HPDE6-E6E7 (cell line): ENCODE measurements around the gene TLK1.

ENCODE experiments used
- DNase-seq: peaks from one replicate; pipeline ENCODE4 v3.0.0; 2011; ENCODE audit warnings: missing footprints; ENCODE audit errors: extremely low spot score

The TLK1 gene

DNA sequence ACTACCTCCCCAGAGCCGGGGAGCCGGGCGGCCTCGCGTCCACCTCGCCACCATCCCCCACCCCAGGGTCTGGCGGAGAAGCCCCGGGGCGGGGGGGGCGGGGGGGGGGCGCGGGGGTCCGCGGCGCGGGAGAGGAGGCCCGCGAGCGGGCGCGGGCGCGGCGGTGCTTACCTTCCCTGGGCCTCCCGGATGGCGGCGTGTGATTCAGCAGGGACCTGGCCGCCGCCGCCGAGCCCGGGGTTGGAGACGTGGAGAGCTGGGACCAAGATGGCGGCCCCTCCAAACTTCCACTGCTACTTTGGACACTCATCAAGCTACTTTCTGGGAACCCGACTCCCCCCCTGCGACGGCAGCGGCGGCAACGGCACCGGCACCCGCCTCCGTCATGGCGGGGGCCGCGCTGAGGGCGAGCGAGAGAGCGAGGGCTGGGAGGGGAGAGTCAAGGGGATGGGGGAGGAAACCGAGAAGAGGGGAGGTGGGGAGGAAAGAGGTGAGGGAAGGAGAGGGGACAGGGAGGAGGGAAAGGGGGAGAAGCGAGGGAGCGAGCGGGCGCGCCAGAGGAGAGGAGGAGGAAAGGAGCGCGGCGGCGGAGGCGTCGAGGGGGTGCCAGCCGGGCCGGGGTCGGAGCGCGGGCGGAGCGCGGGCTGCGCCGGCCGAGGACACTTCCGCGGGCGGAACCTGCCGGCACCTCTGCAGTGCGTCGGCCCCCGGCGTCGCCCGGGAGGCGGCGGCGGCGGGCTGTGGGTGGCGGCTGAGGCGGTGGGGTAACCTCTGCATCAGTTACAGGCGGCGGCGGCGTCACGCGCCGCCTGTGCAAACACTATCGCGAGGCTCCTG lies at the start of gene TLK1:
Gene TLK1 (minus strand): TSS at position 775 of the 837 bp plus-strand sequence. CDS start 465 bp downstream, at position 310.
- peak; percentile 29 for DNase-seq

DNA sequence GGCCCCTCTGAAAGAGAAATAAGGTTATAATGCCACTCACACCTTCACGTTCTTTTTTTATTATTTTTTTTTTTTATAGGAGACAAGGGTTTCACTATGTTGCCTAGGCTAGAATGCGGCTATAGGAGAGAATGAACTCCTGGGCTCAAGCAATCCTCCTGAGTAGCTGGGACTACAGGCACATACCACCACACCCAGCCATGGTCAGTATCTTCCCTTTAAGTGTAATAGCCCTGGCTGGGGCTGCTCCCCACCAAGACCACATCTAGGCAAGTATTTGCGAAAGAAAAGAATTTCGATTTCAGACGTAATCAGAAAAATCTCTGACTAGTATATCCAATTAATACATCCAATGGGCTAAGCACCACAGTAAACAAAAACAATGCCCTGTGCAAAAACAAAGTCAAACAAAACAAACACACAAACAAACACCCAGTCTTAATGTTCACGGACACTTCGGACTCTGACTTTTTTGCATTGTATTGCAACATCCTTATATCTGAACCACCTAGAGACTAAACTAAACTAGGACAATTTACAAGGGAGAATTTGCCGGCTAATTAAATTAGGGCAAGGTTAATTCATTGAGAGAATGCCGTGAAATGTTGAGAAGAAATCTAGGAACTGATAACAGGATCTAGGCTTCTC lies 49.6 kb upstream of the TLK1 start:
- DNase-seq, result no peak

DNA sequence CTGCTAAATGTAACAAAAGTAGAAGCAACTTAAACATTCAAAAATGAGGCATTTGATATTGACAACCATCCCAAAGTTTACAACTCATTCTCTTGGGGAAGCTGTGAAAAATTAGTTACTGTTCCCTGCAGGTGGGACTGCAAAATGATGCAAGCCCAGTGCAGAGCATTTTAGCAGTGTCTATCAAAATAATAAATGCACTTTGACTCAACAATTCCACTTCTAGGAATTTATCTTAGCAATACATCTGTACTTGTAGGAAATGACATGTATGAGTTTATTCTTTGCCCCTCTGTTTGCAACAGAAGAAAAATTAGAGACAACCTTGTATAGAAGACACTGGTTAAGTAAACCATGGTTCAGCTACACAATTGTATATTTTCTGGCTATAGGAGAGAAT lies 48.0 kb upstream of the TLK1 start:
- DNase-seq, result no peak

DNA sequence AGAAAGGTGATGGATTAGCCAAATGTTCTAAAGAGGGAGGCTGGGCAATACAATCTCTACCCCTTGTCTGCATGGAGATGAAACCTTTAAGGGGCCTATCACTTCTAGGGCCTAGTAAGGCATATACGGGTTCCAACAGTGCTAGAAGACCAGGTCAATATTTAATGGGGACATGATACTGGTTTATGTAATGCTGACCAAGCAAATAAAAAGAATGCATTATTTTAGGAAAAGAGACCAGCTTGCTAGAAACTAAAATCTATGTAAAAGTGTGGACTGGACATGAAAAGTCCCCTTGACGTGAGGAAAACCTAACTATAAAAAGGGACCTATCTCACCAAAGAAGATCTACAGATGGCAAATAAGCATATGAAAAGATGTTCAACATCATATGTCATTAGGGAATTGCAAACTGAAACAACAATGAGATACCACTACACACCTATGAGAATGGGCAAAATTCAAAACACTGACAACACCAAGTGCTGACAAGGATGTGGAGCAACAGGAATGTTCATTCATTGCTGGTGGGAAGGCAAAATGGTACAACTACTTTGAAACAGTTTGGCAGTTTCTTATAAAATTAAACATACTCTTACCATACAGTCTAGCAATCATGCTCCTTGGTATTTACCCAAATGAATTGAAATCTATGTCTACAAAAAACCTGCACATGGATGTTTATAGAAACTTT lies 45.9 kb upstream of the TLK1 start:
- no peak for DNase-seq

DNA sequence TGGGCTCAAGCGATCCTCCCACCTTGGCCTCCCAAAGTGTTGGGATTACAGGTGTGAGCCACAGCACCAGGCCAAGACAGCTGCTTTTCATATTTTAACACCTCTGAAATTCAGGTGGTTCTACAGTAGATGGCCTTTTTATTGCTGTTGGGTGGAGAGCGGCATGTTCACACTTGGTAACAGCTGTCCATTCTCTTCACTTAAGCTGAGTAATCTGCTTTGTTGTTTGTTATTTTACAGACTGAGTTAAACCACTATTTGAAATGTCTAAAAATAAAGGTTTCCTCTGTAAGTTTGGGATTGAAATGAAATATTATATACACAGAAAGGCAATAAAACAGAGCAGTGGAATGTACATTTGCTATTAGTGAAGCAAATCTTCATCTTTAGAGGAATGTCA lies 44.9 kb upstream of the TLK1 start:
- DNase-seq, result no peak

DNA sequence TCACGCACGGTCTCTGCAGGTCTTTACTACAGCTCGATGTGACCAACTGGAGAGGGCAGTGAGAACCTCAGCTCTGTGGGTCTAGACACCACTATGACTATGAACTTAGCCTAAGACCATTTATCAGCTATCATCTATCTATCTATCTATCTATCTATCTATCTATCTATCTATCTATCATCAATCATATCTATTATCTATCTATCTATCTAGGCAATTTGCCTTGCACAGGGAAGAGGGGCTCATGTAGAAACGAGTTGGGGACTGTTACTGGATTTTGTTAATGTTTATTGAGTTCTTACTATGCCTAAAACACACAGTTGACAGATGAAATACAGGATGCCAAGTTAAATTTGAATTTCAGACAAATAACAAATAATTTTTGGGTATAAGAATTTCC lies 41.1 kb upstream of the TLK1 start:
- no peak for DNase-seq

DNA sequence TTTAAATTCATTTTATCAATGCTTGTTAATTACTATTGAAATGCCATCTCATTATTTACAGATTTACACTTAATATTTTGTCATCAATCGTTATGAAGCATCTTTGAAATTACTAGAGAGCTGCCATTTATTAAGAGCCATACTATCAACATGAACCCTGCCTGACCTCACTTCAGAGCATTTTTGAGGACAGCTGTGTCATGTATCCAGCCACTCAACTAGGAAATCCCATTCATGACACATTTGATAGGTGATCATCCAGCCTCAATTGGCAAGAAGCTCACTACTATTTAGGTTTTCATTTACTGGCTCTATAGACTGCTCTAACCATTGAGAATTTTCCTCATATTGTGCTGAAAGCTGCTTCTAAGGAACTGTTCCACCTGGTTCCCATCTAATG lies 40.6 kb upstream of the TLK1 start:
- no peak for DNase-seq

DNA sequence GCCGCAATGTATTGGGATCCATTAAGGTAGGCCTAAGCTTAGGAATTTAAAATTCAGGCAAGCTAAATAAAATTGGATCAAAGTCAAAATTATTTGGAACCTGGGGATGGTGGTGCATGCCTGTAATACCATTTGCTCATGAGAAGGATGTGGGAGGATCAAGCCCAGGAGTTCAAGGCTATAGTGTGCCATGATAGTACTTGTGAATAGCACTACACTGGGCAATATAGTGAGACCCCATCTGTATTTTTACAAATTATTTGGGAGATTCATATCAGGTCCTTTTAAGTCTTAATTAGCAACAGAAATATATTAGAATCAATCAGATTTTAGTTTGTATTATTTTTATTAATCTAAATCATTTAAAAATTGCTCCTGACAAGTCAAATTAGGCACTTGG lies 39.8 kb upstream of the TLK1 start:
- no peak for DNase-seq

DNA sequence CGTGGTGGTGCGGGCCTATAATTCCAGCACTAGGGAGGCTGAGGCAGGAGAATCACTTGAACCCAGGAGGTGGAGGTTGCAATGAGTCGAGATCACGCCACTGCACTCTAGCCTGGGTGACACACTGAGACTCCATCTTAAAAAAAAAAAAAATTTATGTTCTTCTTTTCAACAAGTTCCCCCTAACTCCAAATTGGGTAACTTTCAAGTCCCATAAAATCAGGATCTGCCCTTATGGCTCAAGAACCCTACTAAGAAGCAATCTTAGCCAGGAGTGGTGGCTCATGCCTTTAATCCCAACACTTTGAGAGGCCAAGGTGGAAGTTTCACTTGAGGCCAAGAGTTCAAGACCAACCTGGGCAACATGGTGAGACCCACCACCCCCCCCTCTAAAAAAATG lies 30.3 kb upstream of the TLK1 start:
- DNase-seq, result no peak

DNA sequence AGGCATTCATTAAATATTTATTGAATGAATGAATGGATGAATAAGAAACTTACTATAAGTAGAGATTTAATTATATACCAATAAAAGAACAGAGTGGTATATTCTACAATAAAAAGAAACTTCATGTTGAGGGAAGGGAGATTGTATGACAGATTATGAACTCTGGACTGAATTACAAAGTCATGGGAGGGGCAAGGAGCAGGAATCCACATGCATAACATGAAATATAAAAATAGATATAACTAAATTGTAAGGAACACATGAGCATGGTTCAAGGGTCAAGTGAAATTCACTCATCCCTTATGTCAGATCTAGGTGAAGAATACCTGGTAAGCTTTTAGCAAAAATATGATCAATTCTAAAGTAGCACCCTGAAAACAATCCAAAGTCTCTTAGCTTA lies 27.1 kb upstream of the TLK1 start:
- no peak for DNase-seq

DNA sequence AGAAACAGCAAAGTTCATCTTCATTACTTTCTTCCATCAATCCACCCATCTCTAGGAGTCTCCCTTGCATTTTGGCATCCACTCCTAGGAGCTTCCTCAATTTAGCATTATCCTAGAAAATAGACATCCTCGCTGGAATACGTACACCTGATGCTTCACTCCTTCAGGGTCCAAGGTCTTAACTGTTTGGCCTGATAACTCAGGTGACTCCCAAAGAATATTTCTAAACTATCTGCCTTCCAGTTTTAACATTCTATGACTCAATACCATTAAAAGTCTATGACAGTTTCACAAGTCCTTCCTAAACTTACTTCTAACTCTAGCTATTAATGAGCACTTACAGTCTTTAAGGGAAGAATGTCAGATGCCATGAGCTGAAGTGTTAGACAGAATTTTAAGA lies 26.5 kb upstream of the TLK1 start:
- no peak for DNase-seq

DNA sequence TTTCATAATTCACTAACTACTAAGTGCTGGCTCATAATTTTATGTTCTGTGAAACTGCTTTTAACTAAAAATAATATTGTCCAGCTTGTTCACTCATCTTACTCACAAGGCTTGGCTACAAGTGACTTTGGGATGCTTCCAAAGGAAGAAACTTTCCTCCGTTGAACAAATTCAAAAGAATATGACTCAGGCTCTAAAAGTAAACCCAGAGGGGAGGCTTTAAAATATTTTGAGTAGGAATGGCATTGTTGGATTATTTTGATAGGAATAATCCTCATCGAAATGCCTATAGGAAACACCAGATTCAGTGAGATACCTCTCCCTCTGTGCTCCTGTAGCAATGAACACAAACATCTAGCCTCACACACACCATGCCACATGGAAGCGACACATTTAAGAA lies 25.2 kb upstream of the TLK1 start:
- DNase-seq, result no peak

DNA sequence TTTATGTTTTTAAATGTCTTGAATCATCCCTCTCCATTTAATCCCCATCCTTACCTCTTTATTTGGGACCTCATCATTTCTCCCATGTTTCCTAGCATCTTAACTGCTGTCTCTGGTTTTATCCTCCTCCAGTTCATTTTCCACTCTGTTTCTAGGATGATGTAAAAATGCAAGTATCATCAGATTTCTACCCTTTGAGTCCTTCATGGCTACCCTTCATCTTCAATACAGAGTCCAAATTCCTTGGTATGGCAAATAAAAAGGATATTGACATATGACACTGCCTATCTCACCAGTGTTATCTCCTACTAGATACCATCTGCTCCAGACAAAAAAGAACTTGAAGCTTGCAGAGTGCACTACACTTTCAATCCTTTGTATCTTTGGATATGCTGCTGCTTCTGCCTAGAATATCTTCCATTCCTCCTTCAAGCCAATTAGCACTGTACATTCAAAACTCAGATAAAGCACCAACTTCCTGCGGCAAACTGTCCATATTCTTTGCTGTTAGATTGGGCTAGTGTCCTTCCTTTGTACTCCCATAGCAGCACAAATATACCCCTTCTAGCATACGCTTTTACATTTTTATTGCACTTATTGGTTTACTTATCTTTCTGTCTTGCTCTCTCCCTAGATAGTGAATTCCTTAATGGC lies 24.6 kb upstream of the TLK1 start:
- DNase-seq, result no peak

DNA sequence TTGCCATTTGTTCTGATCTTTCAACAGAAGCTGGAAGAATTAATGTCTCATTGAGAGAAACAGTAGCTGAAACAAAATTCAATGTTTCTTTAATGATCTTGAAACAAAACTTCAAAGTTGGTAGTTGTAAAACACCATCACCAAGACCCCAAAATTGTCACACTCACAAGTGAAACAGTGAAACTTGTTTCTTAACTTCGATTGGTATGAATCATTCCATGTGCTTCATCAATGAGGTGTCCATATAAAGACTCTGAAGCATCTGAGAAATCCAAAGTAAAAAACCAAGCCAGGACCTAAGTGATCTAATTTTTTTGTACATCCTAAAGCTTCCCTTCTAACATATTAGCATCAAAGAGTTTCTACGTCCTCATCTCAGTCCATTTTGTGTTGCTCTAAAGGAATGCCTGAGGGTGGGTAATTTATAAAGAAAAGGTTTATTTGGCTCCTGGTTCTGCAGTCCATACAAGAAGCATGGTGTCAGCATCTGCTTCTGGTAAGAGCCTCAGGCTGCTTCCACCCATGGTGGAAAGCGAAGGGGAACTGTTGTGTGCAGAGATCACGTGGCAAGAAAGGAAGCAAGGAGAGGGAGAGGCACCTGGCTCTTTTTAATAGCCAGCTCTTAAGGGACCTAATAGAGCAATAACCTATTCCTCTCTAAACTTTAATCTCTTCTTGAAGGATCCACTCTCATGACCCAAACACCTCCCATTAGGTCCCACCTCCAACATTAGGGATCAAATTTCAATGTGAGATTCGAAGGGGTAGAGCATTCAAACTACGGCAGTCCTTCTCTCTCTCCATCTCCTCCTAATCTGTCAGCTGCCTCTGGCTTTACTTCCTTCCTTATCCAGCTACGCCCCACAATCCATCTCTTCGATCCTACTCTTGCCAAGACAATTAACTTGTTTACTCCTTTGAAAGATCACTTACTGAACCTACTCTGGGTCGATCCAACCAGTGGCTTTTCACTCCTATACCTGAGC lies 20.7 kb upstream of the TLK1 start:
- DNase-seq, result no peak

DNA sequence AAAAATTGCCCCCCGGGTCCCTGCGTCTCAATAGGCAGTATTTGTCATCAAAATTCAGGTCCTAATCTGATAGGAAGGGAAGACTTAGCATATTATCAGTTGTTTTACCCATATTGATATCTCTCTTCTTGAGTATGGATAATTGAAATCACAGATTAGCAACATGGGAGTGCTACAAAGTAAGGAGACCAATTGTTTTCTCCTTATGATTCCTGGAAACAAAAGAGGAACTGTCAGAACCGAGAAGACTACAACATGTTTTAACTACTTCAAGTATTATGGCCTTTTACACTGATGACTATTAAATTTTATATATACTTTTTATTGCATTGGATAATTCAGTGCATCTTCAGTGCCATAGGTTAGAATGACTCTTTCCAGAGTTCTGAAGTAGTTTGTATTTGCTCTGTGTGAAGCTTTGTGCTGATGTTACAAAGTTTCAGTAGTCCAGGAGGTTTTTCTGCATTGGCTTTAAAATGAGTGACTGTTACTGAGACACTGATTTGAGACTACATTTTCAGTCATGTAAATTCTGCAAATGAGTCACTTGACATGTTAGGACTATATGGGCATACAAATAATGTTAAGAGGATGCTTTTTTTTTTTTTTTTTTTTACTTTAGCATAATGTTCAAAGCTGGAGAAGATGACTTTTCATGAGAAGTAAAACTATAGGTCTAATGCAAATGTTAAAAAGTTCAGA lies 19.7 kb upstream of the TLK1 start:
- no peak for DNase-seq

DNA sequence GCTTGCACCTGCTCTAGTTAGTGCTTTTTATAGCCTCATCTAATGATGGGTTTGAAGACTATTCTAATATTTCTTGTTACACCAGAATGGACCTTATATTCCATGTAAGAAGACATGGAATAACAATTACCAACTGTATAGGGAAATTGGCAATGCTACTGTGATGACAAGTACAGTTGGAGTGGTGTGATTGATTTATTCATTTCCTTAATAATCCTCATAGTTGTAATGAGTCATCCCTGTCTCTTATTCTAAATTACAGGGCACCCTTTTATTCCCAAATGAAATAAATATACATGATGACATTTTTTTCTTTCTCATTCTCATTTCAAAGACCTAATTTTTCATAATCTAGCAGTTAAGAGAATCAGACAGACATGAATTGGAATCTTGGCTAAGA lies 18.3 kb upstream of the TLK1 start:
- DNase-seq, result no peak

DNA sequence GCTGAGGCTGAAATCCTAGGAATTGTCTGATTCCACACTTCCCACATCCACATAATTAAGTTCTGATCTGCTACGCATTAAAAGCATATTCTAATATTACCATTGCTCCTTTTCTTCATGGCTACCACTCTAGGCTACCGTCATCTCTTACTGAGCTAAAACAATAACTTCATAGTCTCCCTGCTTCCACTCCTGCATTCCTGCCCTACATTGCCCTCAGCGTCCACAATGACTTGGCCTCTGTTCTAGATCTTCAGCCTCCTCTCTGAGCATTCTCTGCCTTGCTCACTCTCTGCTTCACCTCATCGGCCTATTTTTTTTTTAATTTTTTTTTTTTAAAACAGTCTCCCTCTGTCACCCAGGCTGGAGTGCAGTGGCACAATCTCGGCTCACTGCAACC lies 15.8 kb upstream of the TLK1 start:
- DNase-seq, result no peak

DNA sequence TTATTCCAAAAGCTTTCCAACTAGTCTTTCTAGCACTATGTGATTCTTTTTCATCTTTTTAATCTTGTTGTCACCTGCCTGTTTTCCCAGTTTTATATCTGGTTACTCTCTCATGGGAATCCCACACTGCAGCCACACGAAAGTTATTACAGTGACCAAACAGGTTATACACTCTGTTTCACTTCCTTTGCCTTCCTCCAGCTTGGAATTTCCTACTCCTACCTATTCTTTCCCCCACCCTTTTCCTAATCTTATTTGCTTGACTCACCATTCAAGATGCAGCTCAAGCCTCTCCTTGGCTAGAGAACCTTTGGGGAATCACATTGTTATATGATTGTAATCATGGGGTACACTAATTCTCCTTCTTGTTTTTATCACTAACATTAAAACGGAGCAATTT lies 13.4 kb upstream of the TLK1 start:
- DNase-seq, result no peak

DNA sequence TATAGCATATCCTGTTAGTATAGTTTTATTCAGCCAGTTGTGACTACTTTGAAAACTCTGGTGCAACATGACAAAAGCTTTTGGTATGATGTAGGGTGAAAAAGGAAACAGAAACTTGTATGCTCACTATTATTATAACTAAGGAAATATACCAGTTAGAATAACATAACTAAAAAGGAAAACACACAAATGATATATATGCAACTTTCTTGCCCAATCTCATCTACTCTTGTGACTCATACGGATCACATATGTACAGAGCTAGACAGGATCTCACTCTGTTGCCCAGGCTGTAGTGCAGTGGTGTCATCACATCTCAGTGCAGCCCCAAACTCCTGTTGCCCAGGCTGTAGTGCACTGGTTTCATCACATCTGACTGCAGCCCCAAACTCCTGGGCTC lies 12.4 kb upstream of the TLK1 start:
- DNase-seq, result no peak

DNA sequence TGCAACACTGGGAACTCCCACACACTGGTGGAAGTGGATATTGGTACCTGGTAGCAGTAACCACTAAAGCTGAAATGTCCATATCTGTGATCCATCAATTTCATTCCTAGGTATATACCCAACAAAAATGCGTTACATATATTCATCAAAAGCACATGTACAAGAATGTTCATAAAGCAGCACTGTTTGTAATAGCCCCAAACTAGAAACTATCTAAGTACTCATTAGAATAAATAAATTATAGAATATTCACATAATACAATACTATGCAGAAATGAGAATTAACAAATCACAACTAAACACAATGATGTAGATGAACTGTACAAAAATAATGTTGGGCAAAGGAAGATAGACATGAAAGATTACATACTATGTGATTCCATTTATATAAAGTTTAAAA lies 11.1 kb upstream of the TLK1 start:
- DNase-seq, result no peak

DNA sequence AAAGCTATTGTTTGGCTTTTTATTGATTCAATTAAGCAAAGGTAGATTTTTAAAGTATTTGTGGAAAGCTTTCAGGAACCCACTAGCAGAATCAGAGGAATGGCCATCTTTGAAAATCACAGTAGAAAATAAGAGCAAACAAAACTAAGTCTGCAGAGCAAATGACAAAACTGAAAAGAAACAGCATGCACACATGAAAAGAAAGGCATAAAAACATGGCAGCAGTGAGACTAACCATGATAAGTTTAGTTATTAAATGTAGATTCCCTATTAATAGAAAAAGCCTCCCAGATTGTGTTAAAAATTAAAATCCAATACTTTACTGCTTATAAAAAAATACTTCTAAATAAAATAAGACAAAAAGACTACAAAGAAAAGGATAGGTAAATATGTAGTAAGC lies 9.1 kb upstream of the TLK1 start:
- no peak for DNase-seq
